OCI-LY3 (cell line): ENCODE results near the gene LRRIQ3.

Experiments used
- H2AFZ ChIP-seq: fragments of 200-600, 300-600 bp; shearing (Covaris generic); 2 replicates; pipeline ENCODE4 v1.6.0; 2014; ENCODE audit warnings: antibody characterized with exemption, low read depth, low read length
- H3K27ac ChIP-seq: fragments of 200-600, 300-600 bp; sonication (generic); 2 replicates; pipeline ENCODE4 v1.5.1; 2014; ENCODE audit warnings: mild to moderate bottlenecking, low read length, moderate library complexity, mixed read lengths
- H3K27me3 ChIP-seq: fragments of 200-600, 300-600 bp; sonication (generic); 2 replicates; pipeline ENCODE4 v1.6.1; 2014; ENCODE audit warnings: low read depth, low read length, mixed read lengths
- H3K36me3 ChIP-seq: fragments of 200-600, 300-600 bp; sonication (generic); replicated peaks from 2 replicates; pipeline ENCODE3; 2014; ENCODE audit warnings: low read depth, low read length, mixed read lengths
- H3K4me1 ChIP-seq: fragments of 300-600, 200-600 bp; sonication (generic); 2 replicates; pipeline ENCODE4 v1.6.1; 2014; ENCODE audit warnings: low read length, mixed read lengths
- H3K4me2 ChIP-seq: fragments of 200-600, 300-600 bp; sonication (generic); 2 replicates; pipeline ENCODE4 v1.6.1; 2014; ENCODE audit warnings: low read length, mixed read lengths
- H3K4me3 ChIP-seq: fragments of 300-600, 200-600 bp; sonication (generic); 2 replicates; pipeline ENCODE4 v1.5.1; 2014; ENCODE audit warnings: antibody characterized with exemption, mild to moderate bottlenecking, low read length, moderate library complexity
- H3K79me2 ChIP-seq: fragments of 300-600, 200-600 bp; shearing (Covaris generic); 2 replicates; pipeline ENCODE4 v1.6.1; 2014; ENCODE audit warnings: mild to moderate bottlenecking, low read length, mixed read lengths
- H3K9ac ChIP-seq: fragments of 300-600, 200-600 bp; shearing (Covaris generic); 2 replicates; pipeline ENCODE4 v1.6.0; 2014; ENCODE audit warnings: mild to moderate bottlenecking, low read length, moderate library complexity
- H3K9me3 ChIP-seq: fragments of 200-600, 300-600 bp; shearing (Covaris generic); 2 replicates; pipeline ENCODE4 v1.6.1; 2014; ENCODE audit warnings: low read length, mixed read lengths; ENCODE audit not compliant: insufficient read depth
- H4K20me1 ChIP-seq: fragments of 200-600, 300-600 bp; sonication (generic); 2 replicates; pipeline ENCODE4 v1.6.1; 2016; ENCODE audit warnings: low read length, mixed read lengths; ENCODE audit not compliant: insufficient read depth
- CTCF ChIP-seq: fragments of 200-600, 300-600 bp; sonication (generic); IDR thresholded peaks from 2 replicates; pipeline ENCODE4 v1.5.1; 2014; ENCODE audit warnings: antibody characterized with exemption, low read length, low read depth
- EZH2phosphoT487 ChIP-seq: fragments of 200-600 bp; shearing (Covaris generic); IDR thresholded peaks from 2 replicates; pipeline ENCODE4 v1.6.1; 2018; ENCODE audit warnings: antibody characterized with exemption, mixed run types, low read depth

The LRRIQ3 gene

GRCh38 chr1:74057719-74058118 is 140.3 kb downstream of the LRRIQ3 start:
- Histone ChIP-seq H3K4me1 (no peaks in the 10 kb centered on the region), H3K4me3 (no peak overlapping the region), H3K27ac (no peak overlapping the region), H3K9me3 (no peaks in the 10 kb centered on the region), H3K4me2 (no peak overlapping the region), H3K9ac (no peak overlapping the region), H3K79me2 (no peaks in the 10 kb centered on the region), H3K36me3 (no peaks in the 10 kb centered on the region), H4K20me1 (no peaks in the 10 kb centered on the region), H2AFZ (no peak overlapping the region), H3K27me3 (no peaks in the 10 kb centered on the region)
- no peak for TF ChIP-seq EZH2phosphoT487
- no peak for TF ChIP-seq CTCF

- Histone ChIP-seq H3K36me3 (no peaks in the 10 kb centered on the region), H3K4me1 (no peaks in the 10 kb centered on the region), H2AFZ (no peak overlapping the region), H3K4me3 (no peak overlapping the region), H3K27ac (no peak overlapping the region), H3K4me2 (no peak overlapping the region), H3K9me3 (no peaks in the 10 kb centered on the region), H4K20me1 (no peaks in the 10 kb centered on the region), H3K79me2 (no peaks in the 10 kb centered on the region), H3K27me3 (no peaks in the 10 kb centered on the region), H3K9ac (no peak overlapping the region)
- TF ChIP-seq CTCF, result no peak
- TF ChIP-seq EZH2phosphoT487, result no peak
Measured at GRCh38 chr1:74053407-74053806, 144.6 kb downstream of the LRRIQ3 start.

- no peak overlapping the region for H2AFZ ChIP-seq
- no peak overlapping the region for H3K9ac ChIP-seq
Measured at GRCh38 chr1:74050386-74050785, 147.6 kb downstream of the LRRIQ3 start.

GRCh38 chr1:74038042-74038441 is 159.9 kb downstream of the LRRIQ3 start:
- Histone ChIP-seq H3K9me3 (no peaks in the 10 kb centered on the region), H2AFZ (no peak overlapping the region), H3K79me2 (no peaks in the 10 kb centered on the region), H3K9ac (no peak overlapping the region), H3K27me3 (no peaks in the 10 kb centered on the region), H3K36me3 (no peaks in the 10 kb centered on the region), H3K27ac (no peak overlapping the region), H3K4me3 (no peak overlapping the region), H4K20me1 (no peaks in the 10 kb centered on the region), H3K4me1 (no peaks in the 10 kb centered on the region), H3K4me2 (no peak overlapping the region)
- TF ChIP-seq EZH2phosphoT487, result no peak
- no peak for TF ChIP-seq CTCF

More at GRCh38 chr1:74050386-74050785, 147.6 kb downstream of the LRRIQ3 start:
- Histone ChIP-seq H3K27ac (no peak overlapping the region), H3K27me3 (no peaks in the 10 kb centered on the region), H3K4me2 (no peak overlapping the region), H3K4me3 (no peak overlapping the region), H3K9me3 (no peaks in the 10 kb centered on the region), H4K20me1 (no peaks in the 10 kb centered on the region), H3K36me3 (no peaks in the 10 kb centered on the region), H3K4me1 (no peaks in the 10 kb centered on the region), H3K79me2 (no peaks in the 10 kb centered on the region)
- no peak for TF ChIP-seq CTCF
- no peak for TF ChIP-seq EZH2phosphoT487
